Panc1 (cell line): ENCODE measurements around the gene VOPP1. TPM values are rescaled to one million over a fixed set of nuclear protein-coding genes. Genes with fewer than 3 reads are reported as not detected.

Experiments used
- ATAC-seq: fragments of 200-7000 bp; cut with Tn5 transposase; 2 replicates; pipeline ENCODE4 v1.9.1; 2020; ENCODE audit warnings: mild to moderate bottlenecking, moderate library complexity
- BruUV-seq: library from RNA; stranded (reverse); fragments of 400-500 nt; replicated peaks from 2 replicates; lab custom pipeline; 2021; lab: Mats Ljungman, UMichigan
- CTCF ChIA-PET: fragments of 300-600 bp; sonication (Branson Sonifier 250); formaldehyde crosslinking; loops from one replicate; lab custom pipeline; 2022; ENCODE audit warnings: antibody characterized with exemption; lab: Charles Lee
- POLR2A ChIA-PET: fragments of 300-600 bp; sonication (Branson Sonifier 250); formaldehyde crosslinking; loops from one replicate; lab custom pipeline; 2022; ENCODE audit warnings: antibody characterized with exemption; lab: Charles Lee
- DNase-seq: peaks from one replicate; pipeline ENCODE4 v3.0.0-alpha.2; 2010; ENCODE audit warnings: low read depth, low spot score
- H3K27ac ChIP-seq: 2 replicates; pipeline ENCODE4 v1.5.1; 2011; ENCODE audit warnings: mild to moderate bottlenecking, low read length, inconsistent platforms
- H3K27me3 ChIP-seq: fragments of 200-500 bp; sonication (Bioruptor generic); 2 replicates; pipeline ENCODE4 v1.6.0; 2014; ENCODE audit warnings: low read length, inconsistent platforms; ENCODE audit not compliant: control insufficient read depth, insufficient read depth
- H3K36me3 ChIP-seq: fragments of 200-500 bp; sonication (Bioruptor generic); 2 replicates; pipeline ENCODE4 v1.5.1; 2014; ENCODE audit warnings: inconsistent platforms, mild to moderate bottlenecking, low read length, moderate library complexity; ENCODE audit not compliant: control insufficient read depth, insufficient read depth
- H3K4me1 ChIP-seq: 2 replicates; pipeline ENCODE4 v1.5.1; 2011; ENCODE audit warnings: inconsistent platforms, mild to moderate bottlenecking, low read length, moderate library complexity; ENCODE audit not compliant: control insufficient read depth, insufficient read depth
- H3K4me3 ChIP-seq, 2 experiments: 2 replicates each; pipeline ENCODE4 v1.5.1; 2011 to 2012; ENCODE audit warnings: low read depth in 2 of 2, low read length in 2 of 2, mild to moderate bottlenecking in 2 of 2, inconsistent platforms in 1 of 2, moderate library complexity in 1 of 2
- H3K9me3 ChIP-seq: fragments of 200-500 bp; sonication (Bioruptor generic); 2 replicates; pipeline ENCODE4 v1.5.1; 2014; ENCODE audit warnings: low read depth, mild to moderate bottlenecking, inconsistent platforms, low read length, moderate library complexity; ENCODE audit not compliant: control insufficient read depth, insufficient read depth
- POLR2AphosphoS5 ChIP-seq: IDR thresholded peaks from 2 replicates; pipeline ENCODE4 v1.6.1; 2012; ENCODE audit warnings: mild to moderate bottlenecking, low read depth, low read length, moderate library complexity
- SIN3A ChIP-seq: IDR thresholded peaks from 2 replicates; pipeline ENCODE4 v1.6.1; 2012; ENCODE audit warnings: low read depth, mild to moderate bottlenecking, low read length, moderate library complexity, borderline replicate concordance; ENCODE audit not compliant: insufficient read depth
- TCF7L2 ChIP-seq: IDR thresholded peaks from 2 replicates; pipeline ENCODE4 v1.6.1; 2011; ENCODE audit warnings: mild to moderate bottlenecking, low read depth, low read length, inconsistent platforms
- in situ Hi-C: cut with HindIII; loops from 2 replicates; pipeline ENCODE4 v1.10.0; 2016; ENCODE audit warnings: low sequenced_read_pairs, low pct_unique_long_range_greater_than_20kb
- intact Hi-C: fragments of 100-400 bp; cut with micrococcal nuclease; formaldehyde crosslinking; loops from one replicate; pipeline ENCODE4 v1.10.0; 2022; ENCODE audit not compliant: unreplicated experiment
- total RNA-seq: library from RNA; stranded (reverse); gene quantifications from one replicate; pipeline ENCODE4 v1.2.1, GENCODE V29; 2021; ENCODE audit not compliant: unreplicated experiment
- TF ChIP-seq, protein P1 (sequence below): fragments of 450-650 bp; IDR thresholded peaks from 2 replicates; pipeline ENCODE4 v1.5.1; 2017; ENCODE audit warnings: mild to moderate bottlenecking
- TF ChIP-seq, protein P2 (sequence below), 2 experiments: IDR thresholded peaks; 2 replicates each; pipeline ENCODE4 v1.6.1; 2011 to 2012; ENCODE audit warnings: low read depth in 2 of 2, control low read depth in 1 of 2, low read length in 1 of 2, mild to moderate bottlenecking in 1 of 2, moderate library complexity in 1 of 2; ENCODE audit not compliant: insufficient read depth in 1 of 2

The VOPP1 gene
- total RNA-seq, 1 experiment from 2014 or later: 131 TPM

DNA sequence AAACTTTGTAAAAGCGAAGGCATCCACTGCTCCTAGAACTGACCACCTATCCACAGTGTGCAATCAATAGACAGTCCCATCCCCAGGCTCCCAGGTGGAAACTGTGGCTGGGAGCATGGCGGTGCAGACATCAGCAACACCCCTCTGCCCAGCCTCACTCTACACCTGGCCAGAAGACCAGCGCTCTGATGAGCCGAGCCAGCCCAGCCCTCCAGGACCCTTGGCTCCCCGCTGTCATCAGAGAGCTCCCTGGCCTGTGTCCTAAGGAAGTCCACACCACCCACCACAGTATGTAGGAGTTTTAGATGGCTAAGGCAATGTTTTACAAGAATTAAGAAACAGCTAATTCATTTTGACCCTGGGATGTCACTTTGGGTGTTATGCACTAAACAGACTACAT lies 81.0 kb downstream of the VOPP1 start:
- ATAC-seq (no peak), DNase-seq (no peak)
- TF ChIP-seq SIN3A (no peak), POLR2AphosphoS5 (no peak), TCF7L2 (no peak)
- TF ChIP-seq, protein P1, sequence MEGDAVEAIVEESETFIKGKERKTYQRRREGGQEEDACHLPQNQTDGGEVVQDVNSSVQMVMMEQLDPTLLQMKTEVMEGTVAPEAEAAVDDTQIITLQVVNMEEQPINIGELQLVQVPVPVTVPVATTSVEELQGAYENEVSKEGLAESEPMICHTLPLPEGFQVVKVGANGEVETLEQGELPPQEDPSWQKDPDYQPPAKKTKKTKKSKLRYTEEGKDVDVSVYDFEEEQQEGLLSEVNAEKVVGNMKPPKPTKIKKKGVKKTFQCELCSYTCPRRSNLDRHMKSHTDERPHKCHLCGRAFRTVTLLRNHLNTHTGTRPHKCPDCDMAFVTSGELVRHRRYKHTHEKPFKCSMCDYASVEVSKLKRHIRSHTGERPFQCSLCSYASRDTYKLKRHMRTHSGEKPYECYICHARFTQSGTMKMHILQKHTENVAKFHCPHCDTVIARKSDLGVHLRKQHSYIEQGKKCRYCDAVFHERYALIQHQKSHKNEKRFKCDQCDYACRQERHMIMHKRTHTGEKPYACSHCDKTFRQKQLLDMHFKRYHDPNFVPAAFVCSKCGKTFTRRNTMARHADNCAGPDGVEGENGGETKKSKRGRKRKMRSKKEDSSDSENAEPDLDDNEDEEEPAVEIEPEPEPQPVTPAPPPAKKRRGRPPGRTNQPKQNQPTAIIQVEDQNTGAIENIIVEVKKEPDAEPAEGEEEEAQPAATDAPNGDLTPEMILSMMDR: no peak
- TF ChIP-seq, protein P2, sequence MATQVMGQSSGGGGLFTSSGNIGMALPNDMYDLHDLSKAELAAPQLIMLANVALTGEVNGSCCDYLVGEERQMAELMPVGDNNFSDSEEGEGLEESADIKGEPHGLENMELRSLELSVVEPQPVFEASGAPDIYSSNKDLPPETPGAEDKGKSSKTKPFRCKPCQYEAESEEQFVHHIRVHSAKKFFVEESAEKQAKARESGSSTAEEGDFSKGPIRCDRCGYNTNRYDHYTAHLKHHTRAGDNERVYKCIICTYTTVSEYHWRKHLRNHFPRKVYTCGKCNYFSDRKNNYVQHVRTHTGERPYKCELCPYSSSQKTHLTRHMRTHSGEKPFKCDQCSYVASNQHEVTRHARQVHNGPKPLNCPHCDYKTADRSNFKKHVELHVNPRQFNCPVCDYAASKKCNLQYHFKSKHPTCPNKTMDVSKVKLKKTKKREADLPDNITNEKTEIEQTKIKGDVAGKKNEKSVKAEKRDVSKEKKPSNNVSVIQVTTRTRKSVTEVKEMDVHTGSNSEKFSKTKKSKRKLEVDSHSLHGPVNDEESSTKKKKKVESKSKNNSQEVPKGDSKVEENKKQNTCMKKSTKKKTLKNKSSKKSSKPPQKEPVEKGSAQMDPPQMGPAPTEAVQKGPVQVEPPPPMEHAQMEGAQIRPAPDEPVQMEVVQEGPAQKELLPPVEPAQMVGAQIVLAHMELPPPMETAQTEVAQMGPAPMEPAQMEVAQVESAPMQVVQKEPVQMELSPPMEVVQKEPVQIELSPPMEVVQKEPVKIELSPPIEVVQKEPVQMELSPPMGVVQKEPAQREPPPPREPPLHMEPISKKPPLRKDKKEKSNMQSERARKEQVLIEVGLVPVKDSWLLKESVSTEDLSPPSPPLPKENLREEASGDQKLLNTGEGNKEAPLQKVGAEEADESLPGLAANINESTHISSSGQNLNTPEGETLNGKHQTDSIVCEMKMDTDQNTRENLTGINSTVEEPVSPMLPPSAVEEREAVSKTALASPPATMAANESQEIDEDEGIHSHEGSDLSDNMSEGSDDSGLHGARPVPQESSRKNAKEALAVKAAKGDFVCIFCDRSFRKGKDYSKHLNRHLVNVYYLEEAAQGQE (IDR thresholded peaks at IDR 0.05; ENCODE audit: insufficient read depth in 1 of 2, low read depth in 2 of 2, low read length in 1 of 2): no peak
- POLR2A ChIA-PET: no interaction called here
- BruUV-seq: no TSS peak
- Histone ChIP-seq H3K27ac (no peak overlapping the region), H3K4me1 (no peaks in the 10 kb centered on the region), H3K36me3 (no peaks in the 10 kb centered on the region), H3K9me3 (no peaks in the 10 kb centered on the region), H3K4me3 (no peak overlapping the region), H3K27me3 (no peaks in the 10 kb centered on the region)
- CTCF ChIA-PET: no interaction called here
- in situ Hi-C loops: no loop called here
- intact Hi-C loops: no loop called here

DNA sequence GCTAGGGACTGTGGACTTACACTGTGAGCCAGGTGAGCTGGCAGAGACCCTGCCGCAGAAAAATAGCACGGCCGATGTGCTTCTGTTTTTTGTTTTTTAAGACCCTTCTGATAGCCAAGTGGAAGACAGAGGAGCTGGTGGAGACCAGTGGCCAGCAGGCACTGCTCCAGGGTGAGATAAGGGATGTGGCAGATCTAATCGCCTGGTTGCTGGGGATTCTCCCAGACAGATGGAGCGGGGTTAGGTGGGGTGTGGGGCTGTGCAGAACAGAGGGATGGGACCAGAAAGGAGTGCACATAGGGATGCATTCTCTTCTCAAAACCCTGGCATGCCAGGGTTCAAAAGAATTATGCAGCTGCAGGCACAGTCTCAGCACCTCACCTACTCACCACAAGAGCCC lies 82.2 kb downstream of the VOPP1 start:
- intact Hi-C loops: no loop called here
- BruUV-seq: no TSS peak
- CTCF ChIA-PET: no interaction called here

More for the DNA sequence above, 82.2 kb downstream of the VOPP1 start:
- H3K36me3 ChIP-seq: no peaks in the 10 kb centered on the region
- H3K9me3 ChIP-seq: no peaks in the 10 kb centered on the region
- no peak overlapping the region for H3K27ac ChIP-seq
- no peaks in the 10 kb centered on the region for H3K27me3 ChIP-seq
- in situ Hi-C loops: no loop called here
- POLR2A ChIA-PET: no interaction called here
- TF ChIP-seq POLR2AphosphoS5 (no peak), SIN3A (no peak), TCF7L2 (no peak)
- TF ChIP-seq, protein P2 (IDR thresholded peaks at IDR 0.05; ENCODE audit: insufficient read depth in 1 of 2, low read depth in 2 of 2, low read length in 1 of 2): no peak
- TF ChIP-seq, protein P1: no peak
- no peaks in the 10 kb centered on the region for H3K4me1 ChIP-seq
- ATAC-seq (no peak), DNase-seq (no peak)
- no peak overlapping the region for H3K4me3 ChIP-seq
